Dendritic cell treated with granulocyte-macrophage colony-stimulating factor and Interleukin-4, amounts not matched to agents 40 ng/mL and 50 ng/mL, for 4 days (primary cell): ENCODE results near the gene RANBP10.
A peak's percentile ranks its signal among the peaks of the same experiment; 100 is the strongest.

Source experiments
- H3K27ac Mint-ChIP-seq: one replicate; pipeline ENCODE4 v1.8.0; 2022; ENCODE audit warnings: mild to moderate bottlenecking, mixed read lengths
- H3K27me3 Mint-ChIP-seq: one replicate; pipeline ENCODE4 v1.8.0; 2022; ENCODE audit warnings: mild to moderate bottlenecking, mixed read lengths
- H3K36me3 Mint-ChIP-seq: one replicate; pipeline ENCODE4 v1.8.0; 2022; ENCODE audit warnings: low read depth, mixed read lengths
- H3K4me1 Mint-ChIP-seq: one replicate; pipeline ENCODE4 v1.8.0; 2022; ENCODE audit warnings: low read depth, mixed read lengths
- H3K4me3 Mint-ChIP-seq: one replicate; pipeline ENCODE4 v1.8.0; 2022; ENCODE audit warnings: mild to moderate bottlenecking, moderate library complexity, mixed read lengths
- H3K9me3 Mint-ChIP-seq: one replicate; pipeline ENCODE4 v1.8.0; 2022; ENCODE audit warnings: mixed read lengths
- intact Hi-C: fragments of 100-400 bp; cut with micrococcal nuclease; formaldehyde crosslinking; loops from one replicate; pipeline ENCODE4 v1.15.0; 2022

The RANBP10 gene

DNA sequence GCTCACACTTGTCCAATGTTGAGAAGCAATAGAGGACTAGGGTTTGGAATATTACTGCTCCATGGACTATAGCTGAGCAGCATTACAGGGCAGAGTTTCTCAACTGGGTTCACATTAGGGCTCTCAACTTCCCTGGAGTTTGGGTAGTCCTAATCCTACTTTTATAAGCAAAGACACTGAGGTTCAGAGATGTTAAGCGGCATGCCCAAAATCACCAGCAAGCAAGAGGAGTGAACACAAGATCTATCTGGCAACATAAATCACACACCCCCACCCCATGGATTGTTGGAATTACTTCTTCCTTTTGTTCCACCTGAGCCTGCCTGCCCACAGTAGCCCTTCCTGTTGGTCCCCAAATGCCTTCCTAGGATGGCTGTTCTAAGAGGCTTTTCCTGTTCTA, 5.5 kb upstream of the RANBP10 start:
- no peak overlapping the region for H3K4me3 Mint-ChIP-seq
- peaks cover 2% of the 10 kb centered on the region for H3K27me3 Mint-ChIP-seq
- no peaks in the 10 kb centered on the region for H3K9me3 Mint-ChIP-seq
- H3K27ac Mint-ChIP-seq: no peak overlapping the region
- intact Hi-C loops: loop anchor here (10.0 kb wide), 1 partner anchor 253 kb away; no protein-coding TSS in a partner anchor
- peaks cover 8% of the 10 kb centered on the region for H3K4me1 Mint-ChIP-seq
- H3K36me3 Mint-ChIP-seq: peaks cover 2% of the 10 kb centered on the region

DNA sequence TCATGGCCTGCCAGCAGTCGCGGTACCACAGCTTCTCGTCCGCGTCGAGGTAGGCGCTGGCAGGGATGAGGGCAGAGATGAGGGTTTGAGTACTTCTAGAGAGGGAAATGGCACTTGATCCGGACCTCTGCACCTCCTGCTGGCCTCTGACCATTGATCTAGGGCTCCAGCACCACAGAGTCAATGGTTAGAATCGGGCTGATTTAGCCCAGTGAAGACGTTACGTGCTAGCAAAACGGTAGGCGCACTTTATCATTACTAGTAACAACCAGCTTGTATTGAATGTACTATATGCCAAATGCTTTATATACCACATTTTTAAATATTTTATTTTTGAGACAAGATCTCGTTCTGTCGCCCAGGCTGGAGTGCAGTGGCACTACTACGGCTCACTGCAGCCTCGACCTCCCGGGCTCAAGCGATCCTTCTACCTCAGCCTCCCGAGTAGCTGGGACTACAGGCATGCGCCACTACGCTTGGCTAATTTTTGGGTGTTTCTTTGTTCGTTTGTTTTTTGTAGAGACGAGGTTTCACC, 855 bp upstream of the RANBP10 start:
- intact Hi-C loops: loop anchor here (2.0 to 5.0 kb wide), 2 partner anchors 134 to 280 kb away; partner anchors contain the start of gene NFATC3
- Mint-ChIP-seq H3K4me3 (peak overlapping the region; percentile 94), H3K4me1 (peaks cover 30% of the 10 kb centered on the region), H3K27ac (peak overlapping the region; percentile 88), H3K36me3 (peaks cover 32% of the 10 kb centered on the region), H3K9me3 (no peaks in the 10 kb centered on the region), H3K27me3 (peaks cover 2% of the 10 kb centered on the region)

DNA sequence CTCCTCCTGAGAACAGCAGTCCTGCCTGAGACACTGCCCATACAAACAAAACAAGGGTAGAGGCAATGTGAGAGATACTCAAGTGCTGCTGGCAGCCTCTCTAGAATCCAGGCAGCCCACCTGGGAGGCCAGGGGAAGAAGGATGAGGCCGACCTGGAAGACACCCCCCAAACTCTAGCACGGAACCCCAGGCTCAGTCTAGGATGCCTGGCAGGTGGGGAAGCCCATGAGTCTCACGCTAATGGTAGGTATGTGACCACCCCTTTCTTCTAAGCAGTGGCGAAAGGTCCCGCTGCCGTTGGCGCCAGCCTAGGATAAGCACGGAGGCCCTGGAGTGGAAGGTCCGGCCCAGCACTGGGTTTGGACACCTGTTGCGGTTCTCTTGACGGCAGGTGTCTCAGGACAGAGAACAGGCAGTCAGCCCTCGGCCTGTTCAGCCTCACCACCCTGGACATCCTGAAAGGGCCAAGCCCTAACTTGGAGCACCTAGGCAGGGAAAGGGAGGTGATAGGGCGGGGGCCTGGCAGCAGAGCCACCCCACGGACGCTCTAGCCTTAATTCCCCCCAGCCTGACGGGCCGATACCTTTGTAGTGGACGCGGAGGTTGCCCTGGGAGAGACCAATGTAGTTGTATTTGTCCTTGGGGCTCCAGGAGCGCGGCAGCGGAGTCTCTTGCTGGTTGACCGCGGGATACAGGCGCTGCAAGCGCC, 487 bp downstream of the RANBP10 start:
- Mint-ChIP-seq H3K27ac (peak overlapping the region; percentile 88), H3K4me1 (peaks cover 34% of the 10 kb centered on the region), H3K9me3 (no peaks in the 10 kb centered on the region), H3K36me3 (peaks cover 45% of the 10 kb centered on the region), H3K4me3 (peak overlapping the region; percentile 94), H3K27me3 (peaks cover under 1% of the 10 kb centered on the region)
- intact Hi-C loops: loop anchor here (1.0 to 5.0 kb wide), 6 partner anchors 27 to 285 kb away; partner anchors contain the start of genes GFOD2, NFATC3 and NUTF2

DNA sequence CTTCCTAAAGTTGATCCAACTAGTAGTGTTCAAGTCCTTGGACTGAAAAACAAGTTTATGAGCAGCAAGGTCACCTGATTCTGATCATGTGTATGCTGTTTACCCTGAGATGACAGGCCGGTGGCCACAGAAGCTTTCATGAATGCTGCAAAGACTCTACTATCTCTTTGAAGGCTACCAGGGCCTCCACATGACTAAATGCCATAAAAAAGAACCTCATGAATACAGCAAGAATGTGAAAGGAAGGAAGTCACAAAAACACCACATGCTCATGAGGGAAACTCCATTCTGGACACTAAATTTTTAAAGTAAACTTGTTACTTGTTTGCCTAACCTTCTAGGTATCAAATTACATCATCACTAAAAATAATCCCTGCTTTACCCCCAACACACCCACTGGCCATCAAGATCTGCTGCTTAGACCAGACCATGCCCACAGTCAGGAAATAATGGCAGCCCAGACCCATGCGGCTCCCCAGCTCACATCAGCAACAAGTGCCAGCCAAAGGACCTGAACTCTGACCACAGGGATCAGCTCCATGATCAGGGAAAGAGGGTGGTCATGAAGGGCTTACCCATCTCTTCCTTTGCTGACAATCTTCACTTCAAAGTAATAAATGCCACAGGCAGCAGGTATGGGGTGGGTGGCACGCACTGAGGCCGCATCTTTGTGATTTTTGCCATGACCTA, 1.4 kb downstream of the RANBP10 start:
- Mint-ChIP-seq H3K27ac (peak overlapping the region; percentile 88), H3K9me3 (no peaks in the 10 kb centered on the region), H3K36me3 (peaks cover 54% of the 10 kb centered on the region), H3K4me3 (peak overlapping the region; percentile 94), H3K27me3 (no peaks in the 10 kb centered on the region), H3K4me1 (peaks cover 43% of the 10 kb centered on the region)
- intact Hi-C loops: loop anchor here (5.0 kb wide), 1 partner anchor 282 kb away; the partner anchor contains the start of gene NFATC3

DNA sequence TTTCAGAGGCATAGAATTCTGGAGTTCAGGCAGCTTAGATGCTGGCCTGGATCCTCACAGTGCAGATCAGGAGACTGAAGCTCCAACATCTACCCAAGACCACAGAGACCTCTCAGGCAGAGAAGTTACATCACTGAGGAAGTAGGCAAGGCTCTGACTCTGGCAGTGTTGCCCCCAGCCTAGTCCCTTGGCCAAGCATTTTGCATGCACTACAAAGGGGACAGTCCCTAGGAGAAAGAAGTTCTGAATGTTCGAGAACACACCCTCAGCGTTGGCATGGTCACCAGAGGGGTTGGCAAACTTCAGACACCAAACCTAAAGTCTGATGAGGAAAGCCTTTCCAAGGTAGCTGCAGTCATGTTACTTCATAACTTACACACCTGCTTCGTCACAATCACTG, 2.5 kb downstream of the RANBP10 start:
- Mint-ChIP-seq H3K27me3 (no peaks in the 10 kb centered on the region), H3K4me3 (no peak overlapping the region), H3K36me3 (peaks cover 65% of the 10 kb centered on the region), H3K27ac (no peak overlapping the region), H3K4me1 (peaks cover 43% of the 10 kb centered on the region), H3K9me3 (no peaks in the 10 kb centered on the region)
- intact Hi-C loops: no loop called here

DNA sequence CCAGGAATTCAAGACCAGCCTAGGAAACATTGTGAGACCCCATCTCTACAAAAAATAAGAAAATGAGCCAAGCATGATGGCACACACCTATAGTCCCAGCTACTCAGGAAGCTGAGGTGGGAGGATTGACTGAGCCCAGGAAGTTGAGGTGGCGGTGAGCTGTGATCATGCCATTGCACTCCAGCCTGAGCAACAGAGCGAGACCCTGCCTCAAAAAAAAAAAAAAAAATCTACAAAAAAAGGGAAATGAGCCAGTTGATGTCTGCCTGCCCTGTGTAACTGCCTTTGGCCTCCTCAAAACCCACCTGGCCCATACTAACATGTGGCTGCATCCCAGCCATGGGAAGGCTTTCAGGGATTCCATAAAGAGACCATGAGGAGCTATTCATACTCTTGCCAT, 4.5 kb downstream of the RANBP10 start:
- H3K9me3 Mint-ChIP-seq: no peaks in the 10 kb centered on the region
- peaks cover 40% of the 10 kb centered on the region for H3K4me1 Mint-ChIP-seq
- intact Hi-C loops: no loop called here
- no peak overlapping the region for H3K4me3 Mint-ChIP-seq
- H3K27me3 Mint-ChIP-seq: no peaks in the 10 kb centered on the region
- no peak overlapping the region for H3K27ac Mint-ChIP-seq
- H3K36me3 Mint-ChIP-seq: peaks cover 81% of the 10 kb centered on the region

DNA sequence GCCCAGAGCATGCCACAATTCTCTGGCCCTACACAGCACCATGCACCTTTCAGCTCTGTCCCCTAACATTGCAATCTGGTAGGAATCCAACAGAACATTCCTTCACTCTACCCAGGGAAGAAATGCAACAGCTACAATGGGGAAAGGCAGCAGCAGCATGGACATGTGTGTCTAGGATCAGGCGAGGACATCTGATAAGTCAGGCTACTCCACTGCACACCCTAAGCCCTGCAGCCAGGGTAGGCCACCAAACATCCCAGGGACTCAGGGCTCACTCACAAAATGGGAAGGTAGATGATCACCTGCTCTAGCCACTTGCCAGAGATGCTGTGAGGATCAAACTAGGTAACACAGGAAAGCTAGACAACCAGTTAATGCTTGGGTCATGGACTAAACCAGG, 5.1 kb downstream of the RANBP10 start:
- intact Hi-C loops: no loop called here
- Mint-ChIP-seq H3K4me3 (no peak overlapping the region), H3K27ac (no peak overlapping the region), H3K4me1 (peaks cover 38% of the 10 kb centered on the region), H3K27me3 (no peaks in the 10 kb centered on the region), H3K36me3 (peaks cover 77% of the 10 kb centered on the region), H3K9me3 (no peaks in the 10 kb centered on the region)

DNA sequence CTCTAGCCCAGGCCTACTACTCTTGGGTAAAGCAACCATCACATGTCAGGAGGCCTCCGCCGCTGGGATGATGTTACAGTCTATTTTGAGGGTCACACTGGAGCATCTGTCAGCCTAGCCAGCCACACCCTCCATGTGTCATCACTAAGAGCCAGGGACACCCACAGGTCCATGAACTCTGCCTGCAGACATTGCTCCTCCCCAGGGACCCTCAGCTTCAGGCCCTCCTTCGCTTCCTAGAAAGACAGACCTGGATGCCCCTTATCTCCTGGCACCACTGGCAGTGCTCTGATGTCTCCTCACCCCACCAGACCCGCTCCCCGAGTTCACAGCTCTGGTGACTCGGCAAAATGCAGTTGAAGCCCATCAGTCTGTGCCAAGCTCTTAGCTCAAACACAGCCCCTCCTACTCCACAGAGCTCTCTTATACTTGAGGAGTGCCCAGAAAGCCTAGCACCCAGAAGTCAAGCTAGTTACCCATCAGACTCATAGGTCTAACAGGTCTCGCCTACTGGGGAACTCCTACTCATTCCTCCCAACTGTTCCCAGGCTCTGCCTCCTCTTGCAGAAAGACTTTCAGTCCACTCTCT, 5.9 kb downstream of the RANBP10 start:
- H3K9me3 Mint-ChIP-seq: no peaks in the 10 kb centered on the region
- peaks cover 33% of the 10 kb centered on the region for H3K4me1 Mint-ChIP-seq
- H3K4me3 Mint-ChIP-seq: no peak overlapping the region
- no peaks in the 10 kb centered on the region for H3K27me3 Mint-ChIP-seq
- H3K27ac Mint-ChIP-seq: no peak overlapping the region
- intact Hi-C loops: no loop called here
- H3K36me3 Mint-ChIP-seq: peaks cover 77% of the 10 kb centered on the region

DNA sequence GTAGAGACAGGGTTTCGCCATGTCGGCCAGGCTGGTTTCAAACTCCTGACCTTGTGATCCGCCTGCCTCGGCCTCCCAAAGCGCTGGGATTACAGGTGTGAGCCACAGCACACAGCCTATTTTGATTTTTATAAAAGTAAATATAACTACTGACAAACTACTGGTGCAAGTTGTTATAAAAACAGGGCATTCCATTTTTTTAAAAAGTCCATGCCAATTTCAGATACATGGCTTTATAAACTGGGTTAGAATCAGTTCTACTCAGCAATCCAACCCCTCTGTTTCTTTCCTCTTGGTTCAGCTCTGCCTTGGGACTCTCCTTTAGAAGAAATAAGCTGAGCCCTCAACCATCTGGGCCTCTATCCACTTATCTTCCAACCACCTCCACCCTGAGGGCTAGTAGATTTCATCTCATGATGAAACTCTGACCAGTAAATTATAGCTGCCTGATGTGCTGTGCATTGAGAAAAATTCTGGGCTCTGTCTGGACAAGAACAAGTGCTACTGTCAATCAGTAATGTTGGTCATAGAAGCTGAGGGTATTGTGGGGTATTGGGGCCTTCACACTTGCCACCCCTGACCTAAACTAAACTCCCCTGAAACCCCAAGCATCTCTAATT, 10.2 kb downstream of the RANBP10 start:
- Mint-ChIP-seq H3K9me3 (no peaks in the 10 kb centered on the region), H3K27me3 (no peaks in the 10 kb centered on the region), H3K36me3 (peaks cover 42% of the 10 kb centered on the region), H3K27ac (no peak overlapping the region), H3K4me3 (no peak overlapping the region), H3K4me1 (peaks cover 16% of the 10 kb centered on the region)
- intact Hi-C loops: no loop called here

DNA sequence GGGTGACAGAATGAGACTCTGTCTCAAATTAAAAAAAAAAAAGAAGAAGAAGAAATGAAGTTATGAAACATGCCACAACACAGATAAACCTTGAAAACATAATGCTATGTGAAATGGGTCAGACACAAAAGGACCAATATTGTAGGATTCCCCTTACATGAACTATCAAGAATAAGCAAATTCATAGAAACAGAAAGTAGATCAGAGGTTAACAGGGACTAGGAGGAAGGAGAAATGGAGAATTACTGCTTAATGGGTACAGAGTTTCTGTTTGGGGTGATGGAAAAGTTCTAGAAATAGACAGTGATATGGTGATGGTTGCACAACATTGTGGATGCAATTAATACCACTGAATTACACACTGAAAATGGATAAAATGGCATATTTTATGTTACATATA, 16.3 kb downstream of the RANBP10 start:
- no peak overlapping the region for H3K4me3 Mint-ChIP-seq
- H3K9me3 Mint-ChIP-seq: no peaks in the 10 kb centered on the region
- H3K36me3 Mint-ChIP-seq: no peaks in the 10 kb centered on the region
- intact Hi-C loops: no loop called here
- H3K4me1 Mint-ChIP-seq: peaks cover 15% of the 10 kb centered on the region
- H3K27me3 Mint-ChIP-seq: no peaks in the 10 kb centered on the region
- H3K27ac Mint-ChIP-seq: no peak overlapping the region

DNA sequence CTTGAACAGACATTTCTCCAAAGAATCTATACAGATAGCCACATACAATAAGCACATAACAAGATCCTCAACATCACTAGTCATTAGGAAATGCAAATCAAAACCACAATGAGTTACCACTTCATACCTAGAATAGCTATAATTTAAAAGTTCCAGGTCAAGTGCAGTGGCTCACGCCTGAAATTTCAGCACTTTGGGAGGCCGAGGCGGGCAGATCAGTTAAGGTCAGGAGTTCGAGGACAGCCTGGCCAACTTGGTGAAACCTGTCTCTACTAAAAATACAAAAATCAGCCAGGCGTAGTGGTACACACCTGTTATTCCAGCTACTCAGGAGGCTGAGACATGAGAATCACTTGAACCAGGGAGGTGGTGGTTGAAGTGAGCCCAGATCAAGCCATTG, 19.9 kb downstream of the RANBP10 start:
- peaks cover 8% of the 10 kb centered on the region for H3K36me3 Mint-ChIP-seq
- H3K4me3 Mint-ChIP-seq: no peak overlapping the region
- H3K4me1 Mint-ChIP-seq: peaks cover 19% of the 10 kb centered on the region
- intact Hi-C loops: no loop called here
- no peak overlapping the region for H3K27ac Mint-ChIP-seq
- no peaks in the 10 kb centered on the region for H3K27me3 Mint-ChIP-seq
- no peaks in the 10 kb centered on the region for H3K9me3 Mint-ChIP-seq

DNA sequence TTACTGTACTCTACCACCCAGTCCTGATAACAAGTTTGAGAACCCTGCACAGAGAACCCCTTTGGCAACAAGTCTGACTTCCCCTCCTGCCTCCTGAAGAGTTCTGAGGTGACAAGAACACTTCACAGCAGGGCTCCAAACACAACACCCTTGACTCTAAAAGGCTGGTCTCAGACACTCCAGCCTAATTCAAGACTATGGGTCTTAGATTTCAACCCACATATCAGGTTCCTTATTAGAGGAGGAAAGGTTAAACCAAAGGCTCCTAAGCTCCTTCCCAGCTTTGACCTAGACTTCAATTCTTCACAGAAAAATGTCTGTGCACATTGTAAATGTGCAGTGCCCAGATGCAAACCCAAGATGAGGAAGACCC, 23.0 kb downstream of the RANBP10 start:
- intact Hi-C loops: no loop called here
- peaks cover 26% of the 10 kb centered on the region for H3K36me3 Mint-ChIP-seq
- H3K4me1 Mint-ChIP-seq: peaks cover 21% of the 10 kb centered on the region
- no peaks in the 10 kb centered on the region for H3K27me3 Mint-ChIP-seq
- no peak overlapping the region for H3K4me3 Mint-ChIP-seq
- no peaks in the 10 kb centered on the region for H3K9me3 Mint-ChIP-seq
- H3K27ac Mint-ChIP-seq: no peak overlapping the region

DNA sequence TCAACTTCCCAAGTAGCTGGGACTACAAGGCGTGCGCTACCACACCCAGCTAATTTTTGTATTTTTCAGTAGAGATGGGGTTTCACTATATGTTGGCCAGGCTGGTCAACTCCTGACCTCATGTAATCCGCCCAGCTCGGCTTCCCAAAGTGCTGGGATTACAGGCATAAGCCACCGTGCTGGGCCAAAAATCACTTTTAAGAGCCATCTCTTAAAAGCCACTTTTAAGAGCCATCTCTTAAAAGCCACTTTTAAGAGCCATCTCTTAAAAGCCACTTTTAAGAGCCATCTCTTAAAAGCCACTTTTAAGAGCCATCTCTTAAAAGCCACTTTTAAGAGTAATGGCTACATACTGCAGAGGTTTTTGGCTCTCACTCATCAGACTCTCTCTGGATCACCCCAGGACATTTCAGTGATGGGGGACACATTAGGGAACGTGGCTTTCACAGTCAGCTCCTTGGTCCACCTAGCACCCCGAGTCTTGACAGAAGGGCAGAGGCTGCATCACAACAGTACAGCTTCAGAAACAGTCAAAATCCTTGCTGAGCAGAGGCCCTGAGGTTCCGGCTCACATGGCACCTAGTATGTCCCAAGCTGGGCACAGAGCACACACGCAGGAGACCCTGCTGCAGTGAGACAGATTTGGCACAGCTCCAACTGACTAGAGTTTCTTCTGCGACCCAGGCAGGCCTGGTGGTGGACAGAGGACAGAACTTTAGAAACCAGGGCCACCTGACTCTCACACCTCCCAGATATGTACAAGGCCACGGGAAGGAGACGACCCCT, 23.6 kb downstream of the RANBP10 start:
- no peaks in the 10 kb centered on the region for H3K9me3 Mint-ChIP-seq
- H3K36me3 Mint-ChIP-seq: peaks cover 26% of the 10 kb centered on the region
- H3K4me3 Mint-ChIP-seq: no peak overlapping the region
- H3K27ac Mint-ChIP-seq: no peak overlapping the region
- H3K27me3 Mint-ChIP-seq: no peaks in the 10 kb centered on the region
- intact Hi-C loops: no loop called here
- H3K4me1 Mint-ChIP-seq: peaks cover 21% of the 10 kb centered on the region
